ENCODE results near the gene HECTD1.
"Not testable (repeated sequence)": the region's sequence is repeated elsewhere in the genome, so short reads cannot be mapped to it uniquely, and the experiment has no call there.

HECTD1 gene

DNA sequence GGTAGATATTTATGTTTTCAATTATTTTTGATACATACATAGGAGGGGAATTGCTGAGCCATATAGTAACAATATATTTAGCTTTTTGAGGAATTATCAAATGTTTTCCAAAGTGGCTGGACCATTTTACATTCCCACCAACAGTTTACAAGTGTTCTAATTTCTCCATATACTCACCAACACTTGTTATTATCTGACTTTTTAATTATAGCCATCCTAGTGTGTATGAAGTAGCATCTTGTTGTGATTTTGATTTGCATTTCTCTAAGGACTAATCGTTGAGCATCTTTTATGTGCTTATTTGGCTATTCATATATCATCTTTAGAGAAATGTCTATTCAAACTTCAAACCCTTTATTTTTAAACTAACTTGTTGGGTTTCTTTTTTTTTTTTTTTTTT is 17.2 kb upstream of the HECTD1 start:
- no peak for DNase-seq (ENCODE audit: low read depth)

DNA sequence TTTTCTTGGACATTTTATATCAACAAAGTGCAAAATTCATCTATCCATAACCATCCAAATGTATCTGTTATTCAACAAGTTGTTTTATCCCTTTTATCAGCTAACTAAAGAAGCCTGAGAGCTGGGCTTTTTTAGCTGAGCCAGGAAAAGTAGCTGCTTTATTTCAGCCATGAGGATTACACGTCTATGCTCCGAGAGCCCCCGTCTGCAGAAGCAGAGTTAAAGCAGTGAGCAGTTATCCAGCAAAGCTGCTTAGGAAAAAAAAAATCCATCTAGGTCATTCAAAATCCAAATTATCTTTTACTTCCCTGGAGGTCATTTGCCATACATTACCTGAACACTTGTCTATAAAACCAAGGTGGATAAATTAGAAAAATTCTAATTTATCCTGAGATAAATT is 15.7 kb upstream of the HECTD1 start:
- no peak for DNase-seq (ENCODE audit: low read depth)

DNA sequence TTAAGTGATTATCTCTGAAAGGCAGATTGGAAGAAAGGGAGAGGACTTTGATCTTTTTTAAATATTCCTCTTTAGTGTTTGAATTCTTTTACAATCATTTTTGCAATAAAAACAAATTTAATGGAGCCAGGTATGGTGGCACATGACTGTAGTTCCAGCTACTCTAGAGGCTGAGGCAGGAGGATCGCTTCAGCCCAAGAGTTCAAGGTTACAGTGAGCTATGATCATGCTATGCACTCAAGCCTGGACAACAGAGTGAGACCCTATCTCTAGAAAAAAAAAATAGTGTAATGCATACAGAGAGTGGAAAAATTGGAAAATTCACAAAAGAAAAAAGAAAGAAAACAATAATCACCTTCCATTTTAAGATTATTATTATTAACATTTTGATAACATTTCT is 15.2 kb upstream of the HECTD1 start:
- no peak for DNase-seq (ENCODE audit: low read depth)

DNA sequence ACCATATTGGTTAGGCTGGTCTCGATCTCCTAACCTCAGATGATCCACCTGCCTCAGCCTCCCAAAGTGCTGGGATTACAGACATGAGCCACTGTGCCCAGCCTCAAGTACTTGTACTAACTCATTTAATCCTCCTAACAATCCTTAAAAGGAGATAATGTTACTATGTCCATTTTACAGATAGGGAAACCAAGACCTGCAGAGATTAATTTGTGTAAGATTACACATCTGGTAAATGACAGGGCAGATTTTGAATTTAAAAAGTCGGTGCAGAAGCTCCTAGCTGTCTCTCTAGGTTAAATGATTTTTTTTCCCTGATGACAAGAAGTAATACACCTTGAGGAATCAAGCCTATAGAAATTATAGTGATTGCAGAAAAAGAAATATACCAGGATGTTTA is 13.7 kb upstream of the HECTD1 start:
- DNase-seq (ENCODE audit: low read depth), result no peak

DNA sequence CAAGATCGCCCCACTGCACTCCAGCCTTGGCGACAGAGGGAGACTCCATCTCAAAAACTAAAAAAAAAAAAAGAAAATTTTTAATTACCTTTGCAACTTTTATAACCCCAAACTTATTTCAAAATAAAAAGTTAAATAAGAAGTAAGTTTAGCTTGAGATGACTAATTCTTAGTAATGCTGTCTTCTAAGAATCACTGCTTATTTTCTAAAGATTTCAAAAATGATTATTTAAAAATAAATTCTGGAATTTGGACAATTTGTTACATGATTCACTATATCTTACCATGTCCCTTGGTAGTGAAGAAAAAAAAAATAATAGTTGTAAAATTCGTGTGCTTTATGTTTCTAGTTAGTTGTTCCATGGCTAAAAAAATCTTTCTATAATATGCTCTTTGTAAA is 11.6 kb upstream of the HECTD1 start:
- no peak for DNase-seq (ENCODE audit: low read depth)

DNA sequence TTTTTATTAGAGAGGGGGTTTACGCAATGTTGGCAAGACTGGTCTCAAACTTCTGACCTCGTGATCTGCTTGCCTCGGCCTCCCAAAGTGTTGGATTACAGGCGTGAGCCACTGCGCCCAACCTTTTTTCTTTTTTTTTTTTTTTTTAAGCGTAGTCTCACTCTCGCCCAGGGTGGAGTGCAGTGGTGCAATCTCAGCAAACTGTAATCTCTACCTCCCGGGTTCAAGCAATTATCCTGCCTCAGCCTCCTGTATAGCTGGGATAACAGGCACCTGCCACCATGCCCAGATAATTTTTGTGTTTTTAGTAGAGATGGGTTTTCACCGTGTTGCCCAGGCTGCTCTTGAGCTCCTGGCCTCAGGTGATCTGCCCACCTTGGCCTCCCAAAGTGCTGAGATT is 8.8 kb upstream of the HECTD1 start:
- no peak for DNase-seq (ENCODE audit: low read depth)

DNA sequence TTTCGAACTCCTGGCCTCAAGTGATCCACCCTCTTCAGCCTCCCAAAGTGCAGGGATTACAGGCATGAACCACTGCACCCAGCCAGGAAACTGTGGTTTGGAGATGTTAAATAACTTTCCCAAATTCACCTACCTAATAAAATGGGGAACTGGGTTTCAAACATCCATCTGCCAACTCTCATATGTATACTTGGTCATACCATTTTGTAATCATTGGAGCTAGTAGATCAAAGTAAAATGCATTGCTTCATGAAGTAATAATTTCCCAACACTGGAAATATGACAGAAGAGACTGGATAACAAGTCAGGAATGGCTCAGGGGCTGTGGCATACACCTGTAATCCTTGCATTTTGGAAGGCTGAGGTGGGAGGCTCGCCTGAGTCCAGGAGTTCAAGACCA is 5.3 kb upstream of the HECTD1 start:
- DNase-seq (ENCODE audit: low read depth), result no peak

DNA sequence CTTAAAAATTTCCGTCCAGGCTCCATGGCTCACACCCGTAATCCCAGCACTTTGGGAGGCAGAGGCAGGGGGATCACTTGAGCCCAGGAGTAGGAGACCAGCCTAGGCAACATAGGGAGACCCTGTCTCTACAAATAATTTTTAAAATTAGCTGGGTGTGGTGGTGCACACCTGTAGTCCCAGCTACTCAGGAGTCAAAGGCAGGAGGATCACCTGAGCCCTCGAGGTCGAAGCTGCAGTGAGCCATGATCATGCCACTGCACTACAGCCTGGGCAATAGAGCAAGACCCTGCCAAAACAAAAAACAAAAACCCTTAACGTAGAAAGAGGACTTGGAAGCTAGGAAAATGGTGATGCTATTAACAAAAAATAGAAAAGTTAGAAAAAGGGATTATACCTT is 2.0 kb upstream of the HECTD1 start:
- no peak for DNase-seq (ENCODE audit: low read depth)

DNA sequence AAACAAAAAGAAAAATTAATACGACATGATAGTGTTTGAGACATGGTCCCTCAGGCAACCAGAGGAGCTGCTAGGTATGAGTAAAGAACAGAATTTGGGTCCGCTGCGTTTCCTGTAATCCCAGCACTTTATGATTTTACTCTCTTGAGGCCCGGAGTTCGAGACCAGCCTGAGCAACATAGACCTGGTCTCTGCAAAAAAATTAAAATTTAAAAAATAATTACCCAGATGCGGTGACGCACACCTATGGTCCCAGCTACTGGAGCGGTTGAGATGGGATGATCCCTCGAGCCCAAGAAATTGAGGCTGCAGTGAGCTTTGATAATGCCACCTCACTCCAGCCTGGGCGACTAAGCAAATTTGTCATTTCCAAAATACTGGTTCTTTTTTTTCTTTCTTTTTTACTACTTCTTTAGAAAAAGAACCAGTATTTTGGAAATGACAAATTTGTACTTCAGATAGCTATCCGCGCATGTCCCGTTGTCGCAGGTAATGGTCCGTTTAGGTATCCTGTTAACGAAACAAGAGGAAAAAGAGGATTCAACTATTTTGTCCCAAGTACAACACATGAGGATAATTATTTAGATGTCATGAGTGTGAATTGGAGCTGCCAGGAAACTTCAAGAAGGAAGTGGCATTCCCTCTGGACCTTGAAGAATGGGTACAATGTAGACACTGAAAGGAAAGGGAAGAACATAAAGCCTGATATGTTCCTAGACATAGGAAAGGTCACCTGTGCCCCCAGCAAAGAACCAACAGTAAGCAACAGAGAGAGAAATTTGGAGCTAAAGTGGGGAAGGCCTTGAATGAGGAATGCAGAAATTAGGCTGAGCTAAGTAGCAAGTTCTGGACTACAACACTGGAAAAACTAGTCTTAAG is 1.2 kb upstream of the HECTD1 start:
- no peak for DNase-seq (ENCODE audit: low read depth)

DNA sequence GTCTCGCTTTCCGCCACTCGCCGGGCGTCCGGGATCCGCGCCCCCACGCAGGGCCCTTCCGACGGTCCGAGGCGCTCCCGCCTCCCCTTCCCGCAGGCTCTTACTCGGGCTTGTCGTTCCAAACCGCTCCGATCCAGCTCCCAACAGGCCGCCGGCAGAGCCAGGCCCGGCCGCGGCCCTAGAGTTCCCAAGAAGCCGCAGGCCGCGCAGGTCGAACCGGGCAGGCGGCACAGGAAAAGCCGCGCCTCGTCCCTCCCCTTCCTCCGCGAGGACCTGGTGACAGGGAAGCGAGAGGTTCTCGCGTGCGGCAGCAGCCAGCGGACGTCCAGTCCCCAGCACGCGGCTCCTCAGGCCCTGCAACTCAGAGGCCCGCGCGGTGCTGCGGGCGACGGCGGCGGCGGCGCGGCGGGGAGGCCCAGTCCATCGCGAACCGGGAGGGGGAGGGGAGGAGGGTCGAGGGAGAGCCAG is 272 bp downstream of the HECTD1 start:
- peak; percentile 69 for DNase-seq (ENCODE audit: low read depth)

DNA sequence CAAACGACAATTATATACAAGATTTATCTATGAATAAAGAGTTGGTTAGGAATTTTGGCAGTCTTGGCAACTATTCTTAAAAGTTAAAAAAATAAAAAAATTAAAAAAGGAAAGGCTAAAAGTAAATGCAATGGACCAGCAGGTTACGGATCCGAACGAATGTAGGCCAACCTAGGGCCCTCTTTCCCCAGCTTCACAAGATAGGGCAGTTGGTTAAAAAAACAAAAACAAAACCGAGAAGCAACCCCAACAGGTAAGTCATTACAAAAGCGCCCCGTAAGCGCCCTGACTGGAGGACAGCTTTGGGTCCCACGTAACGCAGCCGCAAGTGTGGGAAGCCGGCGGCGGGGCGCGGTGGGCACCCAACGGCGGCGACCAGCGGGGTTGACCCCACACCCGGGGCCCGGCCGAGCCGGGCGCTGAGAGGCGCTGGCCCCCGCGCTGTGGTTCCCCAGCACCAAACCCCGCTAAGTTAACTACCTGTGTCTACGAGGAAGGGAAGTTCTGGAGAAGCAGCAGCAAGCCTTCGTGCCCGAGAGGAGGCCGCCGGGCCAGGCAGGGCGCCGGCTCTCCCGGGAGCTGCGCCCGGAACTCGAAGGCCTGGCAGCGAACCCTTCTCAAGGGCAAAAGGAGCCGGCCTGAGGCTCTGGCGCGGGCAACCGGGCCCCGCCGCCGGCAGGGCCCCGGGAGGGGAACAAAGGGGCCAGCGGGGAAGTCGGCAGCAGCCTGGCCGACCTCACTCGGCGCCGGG is 882 bp downstream of the HECTD1 start:
- DNase-seq (ENCODE audit: low read depth), result no peak

DNA sequence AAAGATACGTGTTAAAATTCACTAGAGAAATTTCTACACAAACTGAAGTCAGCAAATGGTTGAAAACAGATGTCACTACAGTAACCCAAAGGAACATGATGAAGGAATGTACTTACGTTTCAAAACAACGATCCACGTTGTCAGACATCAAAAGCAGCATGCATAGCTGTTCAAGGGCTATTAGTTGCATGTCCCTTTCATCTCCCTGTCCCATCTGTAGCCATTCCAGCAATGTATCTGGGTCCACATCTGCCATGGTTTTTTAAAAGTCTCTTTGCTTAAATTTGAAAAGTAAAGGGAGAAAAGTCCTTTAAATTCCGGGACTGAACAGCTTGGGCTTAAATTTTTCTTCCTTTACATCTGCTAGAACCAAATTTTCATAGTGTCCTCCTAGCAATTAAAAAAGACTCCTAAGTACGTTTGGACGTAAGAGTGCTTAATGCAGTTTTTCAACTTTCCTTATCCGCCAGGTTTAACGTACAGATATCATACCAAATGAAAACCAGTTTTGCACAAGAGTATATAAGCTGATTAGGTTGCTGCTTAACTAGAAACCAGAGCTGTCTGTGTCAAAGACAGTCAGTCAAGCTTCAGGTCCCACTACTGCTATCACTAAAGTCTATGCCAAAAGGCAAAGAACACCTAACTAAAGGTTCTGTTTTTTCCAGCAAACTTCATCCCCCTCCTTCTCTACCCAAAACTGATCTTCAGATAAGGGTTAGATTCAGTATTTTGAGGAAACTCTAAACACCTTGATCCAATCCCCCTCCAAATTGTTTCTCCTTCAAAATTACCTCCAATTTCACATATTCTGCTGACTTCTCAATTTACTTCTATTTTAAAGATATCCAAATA is 1.7 kb downstream of the HECTD1 start:
- no peak for DNase-seq (ENCODE audit: low read depth)

DNA sequence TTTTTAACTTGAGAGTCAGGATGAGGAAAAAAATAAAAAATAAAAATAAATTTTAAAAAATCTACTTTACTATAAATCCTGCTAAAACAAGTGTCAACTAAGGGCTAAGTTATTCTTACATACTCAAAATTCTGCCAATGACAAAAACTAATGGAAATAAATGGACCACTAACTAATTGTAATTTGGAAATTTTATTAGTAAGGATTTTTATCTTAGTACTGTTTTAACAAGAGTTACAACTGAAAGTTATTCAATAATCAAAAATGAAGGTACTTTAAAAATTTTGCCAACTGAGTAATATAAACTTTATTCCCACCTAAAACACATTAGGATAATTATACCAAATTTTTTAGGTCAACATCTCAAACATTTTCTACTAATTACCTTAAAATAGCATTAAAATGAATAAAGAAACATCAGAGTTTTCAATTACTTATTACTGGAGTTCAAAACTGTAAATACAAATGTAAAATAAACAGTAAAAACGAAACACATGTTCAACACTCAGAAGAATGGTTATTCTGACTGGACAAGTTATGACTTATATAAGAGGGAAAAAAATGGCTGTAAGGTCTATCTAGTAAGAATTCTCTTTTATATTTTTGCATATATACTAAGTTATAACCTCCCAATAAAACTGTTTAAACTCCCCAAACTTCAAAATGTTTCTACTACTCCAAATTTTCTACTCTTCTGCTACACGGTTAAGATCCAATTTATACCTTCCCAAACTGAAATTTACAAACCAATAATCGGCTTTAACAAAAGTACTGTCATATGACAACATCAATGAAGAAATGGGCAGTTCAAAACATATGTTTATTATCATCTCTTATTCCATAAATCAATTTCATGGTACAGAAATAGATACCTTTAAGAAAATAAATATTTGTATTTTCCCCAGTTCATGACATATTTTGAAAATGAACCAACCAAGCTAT is 2.7 kb downstream of the HECTD1 start:
- DNase-seq (ENCODE audit: low read depth), result no peak

DNA sequence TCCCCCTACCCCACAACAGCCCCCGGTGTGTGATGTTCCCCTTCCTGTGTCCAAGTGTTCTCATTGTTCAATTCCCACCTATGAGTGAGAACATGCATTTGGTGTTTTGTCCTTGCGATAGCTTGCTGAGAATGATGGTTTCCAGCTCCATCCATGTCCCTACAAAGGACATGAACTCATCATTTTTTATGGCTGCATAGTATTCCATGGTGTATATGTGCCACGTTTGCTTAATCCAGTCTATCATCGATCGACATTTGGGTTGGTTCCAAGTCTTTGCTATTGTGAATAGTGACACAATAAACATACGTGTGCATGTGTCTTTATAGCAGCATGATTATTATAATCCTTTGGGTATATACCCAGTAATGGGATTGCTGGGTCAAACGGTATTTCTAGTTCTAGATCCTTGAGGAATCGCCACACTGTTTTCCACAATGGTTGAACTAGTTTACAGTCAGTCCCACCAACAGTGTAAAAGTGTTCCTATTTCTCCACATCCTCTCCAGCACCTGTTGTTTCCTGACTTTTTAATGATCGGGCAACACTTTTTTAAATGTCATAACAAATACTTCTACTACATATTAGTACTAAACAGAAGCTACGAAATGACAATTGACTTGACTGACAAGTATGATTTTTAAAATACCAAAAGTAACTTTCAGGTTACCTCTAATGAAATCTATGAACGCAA is 3.5 kb downstream of the HECTD1 start:
- DNase-seq (ENCODE audit: low read depth), result not testable (repeated sequence)

DNA sequence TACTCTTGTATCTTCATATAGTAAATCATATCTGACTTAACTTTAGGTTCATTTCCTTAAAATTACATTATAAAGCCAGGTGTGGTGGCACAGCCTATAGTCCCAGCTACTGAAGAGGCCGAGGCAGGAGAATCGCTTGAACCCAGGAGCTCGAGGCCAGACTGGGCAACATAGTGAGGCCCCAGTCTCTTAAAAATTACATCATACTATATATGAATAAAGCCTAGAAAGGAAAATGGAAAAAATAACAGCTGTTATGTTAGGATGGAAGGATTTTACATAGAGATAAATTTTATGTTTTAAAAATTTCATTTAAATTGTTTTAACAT is 4.2 kb downstream of the HECTD1 start:
- no peak for DNase-seq (ENCODE audit: low read depth)

DNA sequence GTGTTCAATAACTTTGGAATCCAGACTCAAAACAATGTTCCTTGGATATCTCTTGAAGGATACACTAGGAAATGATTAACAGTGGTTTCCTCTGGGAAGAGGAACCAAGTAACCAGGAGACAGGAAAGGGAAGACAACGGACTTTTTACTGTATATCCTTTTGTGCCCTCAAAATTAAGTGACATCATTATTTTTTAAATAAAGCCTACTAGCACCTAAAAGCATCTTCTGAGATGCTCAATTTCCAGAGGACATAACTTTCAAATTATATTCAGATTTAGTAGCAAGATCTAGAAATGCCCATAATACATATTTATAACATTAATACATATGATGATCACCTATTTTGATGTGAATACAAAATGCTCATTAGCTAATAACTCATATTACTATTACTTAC is 6.5 kb downstream of the HECTD1 start:
- no peak for DNase-seq (ENCODE audit: low read depth)

DNA sequence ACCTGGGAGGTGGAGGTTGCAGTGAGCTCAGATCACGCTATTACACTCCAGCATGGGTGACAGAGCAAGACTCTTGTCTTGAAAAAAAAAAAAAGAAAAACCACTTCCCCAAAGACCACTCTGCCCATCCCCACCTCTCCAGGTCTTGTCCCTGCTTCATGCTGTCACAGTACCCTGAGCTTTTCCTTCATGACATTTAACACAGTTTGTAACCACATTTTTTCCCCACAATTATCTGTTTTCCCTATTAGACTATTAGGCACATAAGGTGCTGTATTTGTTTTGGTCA is 6.9 kb downstream of the HECTD1 start:
- no peak for DNase-seq (ENCODE audit: low read depth)

DNA sequence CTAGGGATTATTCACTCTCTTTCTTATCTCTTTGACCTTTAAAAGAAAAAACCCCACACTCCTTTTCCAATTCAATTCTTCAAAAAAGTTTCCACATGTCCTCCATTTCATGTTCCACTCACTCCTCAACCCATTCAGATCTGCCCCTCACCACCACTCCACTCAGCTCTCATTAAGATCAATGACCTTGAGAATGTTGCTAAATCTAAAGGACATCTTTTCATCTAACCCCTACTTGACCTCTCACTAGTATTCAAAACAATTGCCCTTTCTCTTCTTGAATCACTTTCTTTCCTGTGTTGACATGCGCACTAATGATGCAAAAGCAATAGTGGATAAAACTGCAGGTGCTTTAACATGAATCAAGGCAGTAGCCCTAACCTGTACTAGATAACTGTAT is 9.9 kb downstream of the HECTD1 start:
- no peak for DNase-seq (ENCODE audit: low read depth)

DNA sequence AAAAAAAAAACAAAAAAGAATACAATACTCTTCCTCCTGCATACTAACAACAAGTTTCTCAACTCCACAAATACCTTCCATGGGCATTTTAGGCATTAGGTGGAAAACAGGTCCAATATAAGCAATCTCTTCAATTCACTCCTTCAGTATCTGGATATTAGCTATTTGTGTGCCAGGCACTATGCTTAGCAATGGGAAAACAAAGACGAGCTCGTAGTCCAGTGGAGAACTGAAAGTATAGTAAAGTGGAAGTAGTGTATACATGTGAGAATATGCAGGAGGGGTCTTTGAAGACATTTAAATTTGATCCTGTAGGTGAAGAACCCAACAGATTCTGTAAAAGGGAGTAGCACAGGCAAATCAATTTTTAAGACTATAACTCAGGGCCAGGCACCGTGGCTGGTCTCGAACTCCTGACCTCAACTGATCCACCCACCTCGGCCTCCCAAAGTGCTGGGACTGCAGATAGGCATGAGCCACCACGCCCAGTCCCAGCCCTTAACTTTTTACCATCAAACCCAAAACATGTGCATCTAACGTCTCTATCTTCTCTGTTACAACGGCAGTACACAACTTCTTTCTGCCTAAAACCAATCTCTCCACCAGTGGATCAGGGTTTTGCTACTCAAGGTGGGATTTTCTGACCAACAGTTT is 10.6 kb downstream of the HECTD1 start:
- no peak for DNase-seq (ENCODE audit: low read depth)

DNA sequence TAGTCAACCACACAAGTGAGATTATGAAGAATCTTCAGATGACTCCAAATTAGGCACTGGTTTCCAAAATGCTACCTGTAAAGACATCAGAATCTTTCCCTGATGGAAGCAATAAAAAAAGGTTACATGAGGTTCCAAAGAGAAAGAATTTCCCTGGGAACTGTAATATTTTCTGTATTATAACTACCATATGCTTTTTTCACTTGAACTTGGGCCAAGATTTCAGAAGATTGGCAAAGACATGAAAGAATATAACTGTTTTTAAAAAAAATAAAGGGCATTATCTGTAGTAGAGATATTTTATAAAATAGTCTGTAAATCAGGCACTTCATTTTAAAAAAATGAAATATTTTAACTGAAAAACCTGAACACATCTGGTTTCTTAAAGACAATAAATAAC is 12.9 kb downstream of the HECTD1 start:
- DNase-seq (ENCODE audit: low read depth), result no peak

DNA sequence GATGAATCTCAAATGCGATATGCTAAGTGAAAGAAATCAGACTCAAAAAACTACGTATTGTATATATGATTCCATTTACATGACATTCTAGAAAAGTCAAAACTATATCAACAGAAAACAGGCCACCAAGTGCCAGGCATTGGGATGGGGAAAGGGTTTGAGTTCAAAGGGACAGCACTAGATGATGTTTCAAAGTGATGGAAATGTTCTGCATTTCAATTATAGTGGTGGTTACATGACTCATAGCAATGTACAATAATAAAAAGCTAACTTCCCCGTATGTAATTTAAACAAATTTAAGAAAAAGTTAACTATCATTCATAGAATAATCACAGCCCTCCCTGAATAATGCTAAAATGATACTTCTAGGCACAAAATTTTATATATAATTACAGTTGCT is 13.5 kb downstream of the HECTD1 start:
- DNase-seq (ENCODE audit: low read depth), result no peak
